Measurements from ENCODE around the gene BAG5.

Gene BAG5

GRCh38 chr14:103550451-103551337 lies 11.8 kb downstream of the BAG5 start:
- no peak for TF ChIP-seq CTCF (conservative IDR thresholded peaks at IDR 0.05; ENCODE audit: low read depth, low read length)
- DNase-seq (ENCODE audit: low read depth): no peak
- H3K4me3 ChIP-seq (ENCODE audit: low read depth, low read length): no peak overlapping the region

- no peak overlapping the region for H3K4me3 ChIP-seq (ENCODE audit: low read depth, low read length)
- no peak for TF ChIP-seq CTCF (conservative IDR thresholded peaks at IDR 0.05; ENCODE audit: low read depth, low read length)
- no peak for DNase-seq (ENCODE audit: low read depth)
These were observed 12.8 kb downstream of the BAG5 start for GRCh38 chr14:103549361-103550311.

- no peak for DNase-seq (ENCODE audit: low read depth)
- no peak for TF ChIP-seq CTCF (conservative IDR thresholded peaks at IDR 0.05; ENCODE audit: low read depth, low read length)
- H3K4me3 ChIP-seq (ENCODE audit: low read depth, low read length): no peak overlapping the region
These were observed 13.8 kb downstream of the BAG5 start for GRCh38 chr14:103548463-103549351.

GRCh38 chr14:103547941-103548462 lies 14.5 kb downstream of the BAG5 start:
- DNase-seq (ENCODE audit: low read depth): no peak
- no peak for TF ChIP-seq CTCF (conservative IDR thresholded peaks at IDR 0.05; ENCODE audit: low read depth, low read length)
- no peak overlapping the region for H3K4me3 ChIP-seq (ENCODE audit: low read depth, low read length)

DNA sequence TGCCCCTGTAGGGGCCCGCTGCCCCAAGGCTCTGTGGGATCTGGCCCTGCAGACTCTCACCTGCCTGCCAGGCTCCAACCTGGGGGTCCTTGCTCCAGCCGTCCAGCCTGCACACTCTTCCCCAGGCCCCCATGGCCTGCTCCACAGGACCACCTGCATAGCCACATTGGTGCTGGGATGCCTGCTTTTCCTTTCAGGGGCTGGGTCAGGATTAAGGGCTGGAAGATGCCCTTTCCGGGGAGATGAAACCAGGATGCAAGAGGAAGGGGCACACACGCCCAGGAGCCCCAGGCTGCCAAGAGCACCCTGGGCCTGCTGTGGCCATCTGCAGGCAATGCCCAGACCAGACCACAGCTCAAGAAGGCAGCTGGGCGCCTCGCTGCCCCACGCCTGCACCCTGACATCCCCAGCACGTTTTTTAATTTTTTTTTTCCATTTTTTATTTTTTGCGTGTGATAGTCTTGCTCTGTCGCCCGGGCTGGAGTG lies 15.0 kb downstream of the BAG5 start:
- no peak for TF ChIP-seq CTCF (conservative IDR thresholded peaks at IDR 0.05; ENCODE audit: low read depth, low read length)
- no peak overlapping the region for H3K4me3 ChIP-seq (ENCODE audit: low read depth, low read length)
- DNase-seq (ENCODE audit: low read depth): no peak
